ENCODE data around the gene GGNBP2.

The GGNBP2 gene

DNA sequence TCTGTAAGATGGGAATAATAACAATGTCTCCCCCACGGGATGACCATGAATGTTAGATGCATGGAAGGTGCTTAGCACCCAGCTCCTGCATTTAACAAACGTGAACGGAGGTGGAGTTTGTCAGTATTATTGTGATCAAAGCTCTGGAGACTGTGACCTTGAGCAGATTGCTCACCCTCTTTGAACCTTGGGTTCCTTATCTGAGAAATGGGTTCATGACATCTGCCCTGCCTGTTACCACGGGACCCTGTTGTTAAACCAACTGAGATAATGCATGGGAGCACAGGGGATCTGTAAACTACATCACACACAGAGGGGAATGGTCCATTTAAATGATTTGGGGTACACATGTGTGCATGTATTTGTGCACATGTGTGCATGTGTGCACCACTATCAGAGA is 86.3 kb downstream of the GGNBP2 start:
- Histone ChIP-seq H3K4me1 (ENCODE audit: control insufficient read depth, insufficient read depth, low read length) (0 out of 2 replicates have a peak, but pooled peaks cover 3% of the 10 kb centered on the region), H3K9me3 (ENCODE audit: control insufficient read depth, insufficient read depth, low read length) (no peaks in the 10 kb centered on the region), H3K27ac (ENCODE audit: low read length) (no peak overlapping the region), H3K36me3 (ENCODE audit: control insufficient read depth, insufficient read depth, low read length) (no peaks in the 10 kb centered on the region), H3K4me3 (ENCODE audit: low read length) (no peak overlapping the region), H3K27me3 (ENCODE audit: control insufficient read depth, insufficient read depth, low read length) (no peaks in the 10 kb centered on the region)
- no peak for DNase-seq (ENCODE audit: low read depth, low spot score)
- no CpG with 5 or more reads among the region's 4 CpGs for WGBS (ENCODE audit: insufficient coverage, insufficient read length)

DNA sequence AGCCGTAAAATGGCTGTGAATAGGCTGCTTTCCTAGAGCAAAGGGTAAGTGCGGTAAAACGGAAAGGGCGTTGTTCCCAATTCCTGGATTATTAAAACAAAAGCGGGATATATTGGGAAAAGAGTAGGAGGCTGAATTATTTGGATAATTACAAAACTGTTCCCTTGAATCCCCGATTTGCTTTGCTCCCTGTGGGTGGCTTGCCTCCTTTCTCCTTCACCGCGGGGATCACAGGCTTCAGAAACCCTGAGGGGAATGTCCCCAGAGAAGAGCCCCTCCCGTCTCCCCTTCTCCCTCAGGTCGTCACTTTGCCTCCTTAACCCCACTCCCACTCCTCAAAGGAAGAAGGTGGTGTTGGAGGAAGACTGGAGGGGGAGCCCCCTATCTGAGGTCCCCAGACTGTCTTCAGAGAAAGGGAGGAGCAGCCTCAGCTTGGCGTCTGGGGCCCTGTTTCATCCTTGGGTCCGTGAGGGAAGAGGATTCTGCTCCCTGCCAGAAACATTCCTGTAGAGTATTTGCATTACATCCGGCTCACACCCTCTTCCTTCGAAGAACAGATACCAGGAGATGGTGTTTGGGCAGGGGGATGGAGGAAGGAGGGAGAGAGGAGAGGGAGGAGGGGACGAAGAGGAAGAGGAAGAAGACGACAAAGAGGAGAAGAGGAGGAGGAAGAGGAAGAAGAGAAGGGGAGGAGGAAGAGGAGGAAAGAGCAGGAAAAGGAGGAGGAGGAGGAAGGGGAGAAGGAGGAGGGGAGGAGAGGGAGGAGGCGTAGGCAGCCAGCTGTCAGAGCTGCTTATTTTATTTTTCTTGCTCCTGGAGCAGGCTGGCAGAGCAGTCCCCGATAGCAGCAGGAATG is 88.4 kb downstream of the GGNBP2 start:
- H3K4me1 ChIP-seq (ENCODE audit: control insufficient read depth, insufficient read depth, low read length): 0 out of 2 replicates have a peak, but pooled peaks cover 3% of the 10 kb centered on the region
- H3K27me3 ChIP-seq (ENCODE audit: control insufficient read depth, insufficient read depth, low read length): no peaks in the 10 kb centered on the region
- H3K4me3 ChIP-seq (ENCODE audit: low read length): no peak overlapping the region
- WGBS (ENCODE audit: insufficient coverage, insufficient read length): no CpG with 5 or more reads among the region's 18 CpGs
- DNase-seq (ENCODE audit: low read depth, low spot score): no peak
- no peak overlapping the region for H3K27ac ChIP-seq (ENCODE audit: low read length)
- no peaks in the 10 kb centered on the region for H3K9me3 ChIP-seq (ENCODE audit: control insufficient read depth, insufficient read depth, low read length)
- H3K36me3 ChIP-seq (ENCODE audit: control insufficient read depth, insufficient read depth, low read length): no peaks in the 10 kb centered on the region

Data from iPS DF 6.9 (cell line).